HG03025 (cell line): ENCODE measurements around the gene DMRTB1.
"Not testable (repeated sequence)": the region's sequence is repeated elsewhere in the genome, so short reads cannot be mapped to it uniquely, and the experiment has no call there.

Source experiments
- ATAC-seq: cut with Tn5 transposase; IDR thresholded peaks from one replicate; pipeline ENCODE4 v1.9.1; 2021; ENCODE audit warnings: mild to moderate bottlenecking, moderate library complexity; ENCODE audit not compliant: unreplicated experiment, low FRiP score

The DMRTB1 gene

GRCh38 chr1:53434405-53435007 is 24.7 kb upstream of the DMRTB1 start:
- ATAC-seq = not testable (repeated sequence)

GRCh38 chr1:53435151-53435550 is 24.0 kb upstream of the DMRTB1 start:
- ATAC-seq = no peak

- ATAC-seq = no peak
Measured at GRCh38 chr1:53438427-53439336, 20.5 kb upstream of the DMRTB1 start.

- no peak for ATAC-seq
Measured at GRCh38 chr1:53439337-53440207, 19.6 kb upstream of the DMRTB1 start.

- no peak for ATAC-seq
Measured at GRCh38 chr1:53440633-53441032, 18.6 kb upstream of the DMRTB1 start.

- ATAC-seq = no peak
Measured at GRCh38 chr1:53442299-53442698, 16.9 kb upstream of the DMRTB1 start.

GRCh38 chr1:53446051-53446450 is 13.1 kb upstream of the DMRTB1 start:
- no peak for ATAC-seq

GRCh38 chr1:53447413-53447812 is 11.8 kb upstream of the DMRTB1 start:
- ATAC-seq = no peak

- no peak for ATAC-seq
Measured at GRCh38 chr1:53448241-53448841, 10.9 kb upstream of the DMRTB1 start.

- ATAC-seq = no peak
Measured at GRCh38 chr1:53449021-53449420, 10.2 kb upstream of the DMRTB1 start.

GRCh38 chr1:53449693-53450092 is 9.5 kb upstream of the DMRTB1 start:
- no peak for ATAC-seq

GRCh38 chr1:53450225-53450624 is 9.0 kb upstream of the DMRTB1 start:
- no peak for ATAC-seq

- ATAC-seq = no peak
Measured at GRCh38 chr1:53454019-53454418, 5.2 kb upstream of the DMRTB1 start.

- ATAC-seq = no peak
Measured at GRCh38 chr1:53455364-53455991, 3.7 kb upstream of the DMRTB1 start.

- no peak for ATAC-seq
Measured at GRCh38 chr1:53458634-53459033, 565 bp upstream of the DMRTB1 start.

GRCh38 chr1:53460211-53460634 is 1.0 kb downstream of the DMRTB1 start:
- no peak for ATAC-seq

- no peak for ATAC-seq
Measured at GRCh38 chr1:53460666-53461322, 1.6 kb downstream of the DMRTB1 start.

GRCh38 chr1:53461323-53462044 is 2.3 kb downstream of the DMRTB1 start:
- no peak for ATAC-seq

GRCh38 chr1:53462193-53462592 is 3.0 kb downstream of the DMRTB1 start:
- no peak for ATAC-seq
